Left lung (tissue), 10 donors: Measurements from ENCODE around the gene PROX2. TPM values are rescaled to one million over a fixed set of nuclear protein-coding genes. Genes with fewer than 3 reads are reported as not detected.
A peak's percentile ranks its signal among the peaks of the same experiment; 100 is the strongest.

Experiments used
- ATAC-seq: fragments of 200-7000 bp; cut with Tn5 transposase; one replicate; pipeline ENCODE4 v1.9.1; 2020; ENCODE audit warnings: moderate library complexity
- DNase-seq, 4 donors: peaks; one replicate each; pipeline ENCODE4 v3.0.0-alpha.2; 2013 to 2020
- H3K27ac ChIP-seq, 2 donors: fragments of 200-600 bp; sonication (generic) in 1 of 2; one replicate each; pipeline versions ENCODE4 v1.5.0 to v1.8.0; 2020 to 2021
- H3K27me3 ChIP-seq, 2 donors: fragments of 200-600 bp; sonication (generic) in 1 of 2; one replicate each; pipeline versions ENCODE4 v1.5.0 to v1.8.0; 2020 to 2021
- H3K36me3 ChIP-seq, 2 donors: fragments of 200-600 bp; sonication (generic) in 1 of 2; one replicate each; pipeline versions ENCODE4 v1.5.0 to v1.8.0; 2020 to 2021
- H3K4me1 ChIP-seq, 2 donors: fragments of 200-600 bp; one replicate each; pipeline ENCODE4 v1.8.0; 2021
- H3K4me3 ChIP-seq, 2 donors: fragments of 200-600 bp; sonication (generic) in 1 of 2; one replicate each; pipeline versions ENCODE4 v1.5.0 to v1.8.0; 2020 to 2021; ENCODE audit warnings: mild to moderate bottlenecking in 1 of 2
- H3K9me3 ChIP-seq, 2 donors: fragments of 200-600 bp; sonication (generic) in 1 of 2; one replicate each; pipeline versions ENCODE4 v1.5.0 to v1.8.0; 2020 to 2021
- CTCF ChIP-seq, 2 donors: fragments of 200-600 bp; sonication (generic) in 1 of 2; IDR thresholded peaks; one replicate each; pipeline versions ENCODE4 v1.5.0 to v1.8.0; 2021; ENCODE audit warnings: antibody characterized with exemption in 2 of 2
- intact Hi-C, 2 donors: fragments of 100-400 bp; cut with DNase I; formaldehyde crosslinking; loops; one replicate each; pipeline versions ENCODE4 v1.11.2 to v1.14.2; 2022
- polyA plus RNA-seq, 6 donors: library from polyadenylated mRNA; unstranded; fragments of 120-200 nt; gene quantifications; one replicate each; pipeline ENCODE4 v1.2.1, GENCODE V29; 2013; ENCODE audit not compliant: insufficient read length in 6 of 6
- total RNA-seq, 2 donors: library from RNA; stranded (reverse); fragmentation: NEBNext Ultra II Directional; extraction: Animal tissue kit (Norgen Biotek cat#: 25700); gene quantifications; one replicate each; pipeline ENCODE4 v1.2.1, GENCODE V29; 2021
- donor health status: DM: no; HTN: yes; CAD: no.
- donor health status: DM: no; HTN: no; CAD: no.

Gene PROX2
- total and polyA plus RNA-seq, 8 donors = 0.08 to 3.8 (median 3.1) TPM; not detected in 1

- ATAC-seq (no peak), DNase-seq (no peak)
- H3K4me1 ChIP-seq = peaks cover 0 to 9% of the 10 kb centered on the region in 2 donors
- TF ChIP-seq CTCF (IDR thresholded peaks at IDR 0.05) = no peak
- no peaks in the 10 kb centered on the region for H3K36me3 ChIP-seq
- intact Hi-C loops = loop anchor here in 1 of 2 donors (5.0 kb wide), 1 partner anchor 43 kb away; no protein-coding TSS in a partner anchor
- H3K9me3 ChIP-seq = no peaks in the 10 kb centered on the region
- no peak overlapping the region for H3K27ac ChIP-seq
- H3K4me3 ChIP-seq = no peak overlapping the region
- H3K27me3 ChIP-seq = no peaks in the 10 kb centered on the region
Observed at GRCh38 chr14:74864198-74864597, 11.7 kb downstream of the PROX2 start.

- intact Hi-C loops = loop anchor here in 1 of 2 donors (5.0 kb wide), 1 partner anchor 44 kb away; no protein-coding TSS in a partner anchor
- Histone ChIP-seq H3K36me3 (no peaks in the 10 kb centered on the region), H3K27me3 (no peaks in the 10 kb centered on the region), H3K4me3 (no peak overlapping the region), H3K27ac (no peak overlapping the region), H3K9me3 (no peaks in the 10 kb centered on the region), H3K4me1 (peaks cover 0 to 9% of the 10 kb centered on the region in 2 donors)
- DNase-seq (peak in 2 of 4 donors; percentile 54 to 81), ATAC-seq (peak; percentile 54)
- TF ChIP-seq CTCF (IDR thresholded peaks at IDR 0.05) = no peak
Observed at GRCh38 chr14:74863274-74863673, 12.7 kb downstream of the PROX2 start.

- no peak for TF ChIP-seq CTCF (IDR thresholded peaks at IDR 0.05)
- no peaks in the 10 kb centered on the region for H3K27me3 ChIP-seq
- no peak overlapping the region for H3K27ac ChIP-seq
- H3K4me3 ChIP-seq = no peak overlapping the region
- no peak for ATAC-seq
- peaks cover 0 to 9% of the 10 kb centered on the region in 2 donors for H3K4me1 ChIP-seq
- intact Hi-C loops = loop anchor here in 1 of 2 donors (5.0 kb wide), 1 partner anchor 46 kb away; no protein-coding TSS in a partner anchor
- H3K36me3 ChIP-seq = no peaks in the 10 kb centered on the region
- H3K9me3 ChIP-seq = no peaks in the 10 kb centered on the region
- DNase-seq = no peak
Observed at GRCh38 chr14:74861734-74862090, 14.2 kb downstream of the PROX2 start.

GRCh38 chr14:74860899-74861733 lies 14.8 kb downstream of the PROX2 start:
- peak; percentile 93 to 94 for TF ChIP-seq CTCF (IDR thresholded peaks at IDR 0.05)
- Histone ChIP-seq H3K36me3 (no peaks in the 10 kb centered on the region), H3K27ac (no peak overlapping the region), H3K9me3 (no peaks in the 10 kb centered on the region), H3K27me3 (no peaks in the 10 kb centered on the region), H3K4me1 (peaks cover 0 to 9% of the 10 kb centered on the region in 2 donors), H3K4me3 (no peak overlapping the region)
- DNase-seq (peak; percentile 73 to 94 (median 86)), ATAC-seq (peak; percentile 89)
- intact Hi-C loops = loop anchor here in 1 of 2 donors (5.0 kb wide), 1 partner anchor 46 kb away; no protein-coding TSS in a partner anchor
